Measurements from ENCODE around the gene PDCD4.

Gene PDCD4

DNA sequence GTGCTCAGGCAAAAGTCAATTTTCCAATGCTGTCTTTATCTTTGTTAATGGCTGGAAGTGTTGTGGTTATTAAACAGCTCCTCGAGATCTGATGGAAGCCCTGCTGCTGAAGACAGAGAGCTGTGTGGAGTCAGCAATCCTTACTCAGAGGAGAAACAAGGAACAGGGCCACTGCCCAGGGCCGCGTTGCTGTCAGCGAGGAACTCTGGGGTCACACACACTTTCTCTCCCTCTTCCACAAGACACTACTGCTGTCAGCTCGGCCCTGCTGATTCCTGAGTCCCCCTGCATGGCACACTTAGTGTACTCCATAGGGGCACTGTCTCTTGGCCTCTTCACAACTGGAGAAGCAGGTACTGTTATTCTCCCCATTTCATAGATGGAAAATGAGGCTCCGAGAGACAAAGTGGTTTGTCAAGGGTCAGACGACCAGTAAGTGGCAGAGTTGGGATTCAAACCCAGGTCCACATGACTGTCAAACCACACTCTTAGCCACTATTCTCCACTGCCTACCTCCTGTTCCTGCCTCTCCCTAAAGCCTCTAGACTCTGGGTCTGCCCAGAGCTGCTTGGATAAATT, 29.3 kb upstream of the PDCD4 start:
- DNase-seq (ENCODE audit: low read depth) = no peak

DNA sequence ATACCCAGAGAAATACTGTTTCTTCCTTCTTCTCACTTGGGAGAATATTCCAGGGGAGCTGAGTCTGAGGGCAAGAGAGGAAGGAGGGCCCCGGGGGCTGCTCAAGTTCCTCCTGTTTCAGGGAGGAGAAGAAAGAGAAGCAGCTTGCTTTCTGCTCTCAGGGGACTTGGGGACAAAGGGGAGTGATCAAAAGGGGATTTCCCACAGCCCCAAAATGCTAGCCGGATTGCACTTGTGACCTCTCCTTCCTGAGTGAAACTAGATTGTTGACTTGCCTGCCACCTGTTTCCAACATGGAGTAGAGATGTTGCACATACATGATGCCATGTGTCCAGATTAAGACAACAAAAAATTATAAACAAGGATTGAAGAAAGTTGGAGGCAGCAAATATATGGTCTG, 28.7 kb upstream of the PDCD4 start:
- DNase-seq (ENCODE audit: low read depth) = no peak

DNA sequence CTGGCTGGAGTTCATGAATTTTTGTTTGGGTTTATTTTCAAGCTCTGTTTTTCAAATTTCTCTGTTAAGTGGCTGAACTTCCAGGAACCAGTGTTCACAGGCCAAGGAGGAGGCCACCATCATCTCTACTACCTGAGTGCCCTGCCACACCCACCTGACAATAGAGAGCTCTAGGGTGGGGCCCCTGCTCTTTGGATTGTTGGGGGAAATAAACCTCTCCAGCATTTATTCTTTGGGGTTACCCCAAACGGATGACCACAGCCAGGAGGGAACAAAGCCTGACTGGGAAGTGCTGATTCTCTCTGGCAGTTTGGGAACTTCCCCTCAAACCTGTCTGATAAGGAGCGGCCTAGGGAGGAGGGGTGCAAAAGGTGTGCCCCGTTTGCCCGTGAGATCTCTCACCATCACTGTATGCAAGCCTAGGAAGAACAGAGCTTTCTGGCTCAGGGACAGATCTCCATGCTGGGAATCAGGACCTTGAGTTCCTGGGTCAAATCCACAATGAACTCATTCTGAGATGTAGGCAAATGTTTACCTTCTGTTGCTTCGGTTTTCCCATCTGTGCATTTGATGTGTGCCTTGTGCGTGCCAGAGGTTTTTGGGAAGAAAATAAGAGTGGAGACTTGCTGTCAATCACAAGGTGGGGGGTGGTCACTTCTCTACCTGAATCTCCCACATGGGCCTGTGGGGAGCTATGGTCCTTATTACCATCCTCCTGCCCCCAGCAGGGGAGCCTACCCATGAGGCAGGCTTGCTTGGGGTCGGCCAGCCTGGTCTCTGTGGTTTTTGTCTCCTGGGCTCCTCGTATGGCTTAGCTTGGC, 27.7 kb upstream of the PDCD4 start:
- DNase-seq (ENCODE audit: low read depth) = no peak

DNA sequence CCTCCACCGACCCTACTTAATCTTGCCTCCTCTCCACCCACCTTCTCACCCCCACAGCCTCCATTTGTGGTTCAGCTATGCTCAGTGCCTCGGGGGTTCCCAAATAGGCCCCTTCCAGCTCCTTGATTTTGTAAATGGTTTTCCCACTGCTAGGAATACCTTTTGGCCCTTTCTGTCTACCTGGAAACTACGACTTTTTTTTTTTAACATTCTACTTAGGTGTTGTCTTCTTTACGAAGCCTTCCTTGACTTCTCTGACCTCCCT, 27.2 kb upstream of the PDCD4 start:
- DNase-seq (ENCODE audit: low read depth) = no peak

DNA sequence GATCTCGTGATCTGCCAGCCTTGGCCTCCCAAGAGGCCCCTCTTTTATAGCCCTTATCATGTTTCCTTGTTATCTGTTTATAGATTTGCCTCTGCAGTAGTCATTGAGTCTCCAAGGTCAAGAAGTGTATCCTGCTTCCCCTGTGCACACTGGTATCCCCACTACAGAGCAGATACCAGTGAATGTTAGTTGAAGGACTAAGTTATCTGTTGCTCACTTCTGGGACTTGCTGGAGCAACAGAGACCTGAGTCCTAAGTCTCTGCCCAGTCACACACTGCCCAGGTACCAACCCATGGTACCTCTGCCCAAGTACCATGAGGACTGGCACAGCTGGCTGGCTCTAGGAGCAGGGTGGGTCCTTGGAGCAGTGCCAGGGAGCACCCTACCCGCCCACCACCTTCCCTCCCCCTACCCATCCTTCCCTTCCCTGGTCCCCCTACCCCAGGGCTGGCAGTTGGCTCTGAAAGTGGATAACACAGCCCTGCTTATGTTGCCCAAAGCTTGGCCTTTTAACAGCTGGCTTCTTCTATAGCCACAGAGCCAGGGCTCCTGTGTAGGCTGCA, 26.5 kb upstream of the PDCD4 start:
- no peak for DNase-seq (ENCODE audit: low read depth)

- no peak for DNase-seq (ENCODE audit: low read depth)
Observed at GRCh38 chr10:110845756-110846620, 25.7 kb upstream of the PDCD4 start.

- DNase-seq (ENCODE audit: low read depth) = no peak
Observed at GRCh38 chr10:110847374-110847773, 24.4 kb upstream of the PDCD4 start.

- DNase-seq (ENCODE audit: low read depth) = no peak
Observed at GRCh38 chr10:110848106-110848505, 23.6 kb upstream of the PDCD4 start.

DNA sequence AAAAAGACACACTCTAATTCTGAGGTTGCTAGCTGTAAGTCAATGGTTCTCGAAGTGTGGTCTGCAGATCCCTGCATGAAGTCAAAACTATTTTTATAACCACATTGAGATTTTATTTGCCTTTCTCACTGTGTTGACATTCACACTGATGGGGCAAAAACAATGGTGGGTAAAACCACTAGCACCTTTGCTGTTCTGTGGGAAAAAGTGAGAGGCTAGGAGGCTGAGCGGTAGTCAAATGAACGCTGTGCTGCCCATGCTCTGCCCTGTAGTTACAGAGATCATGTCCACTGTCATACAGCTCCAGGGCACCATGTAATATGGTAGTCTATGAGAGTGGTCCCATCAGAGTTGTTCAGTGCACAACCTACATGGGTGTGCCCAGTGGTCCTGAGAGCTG, 21.6 kb upstream of the PDCD4 start:
- no peak for DNase-seq (ENCODE audit: low read depth)

DNA sequence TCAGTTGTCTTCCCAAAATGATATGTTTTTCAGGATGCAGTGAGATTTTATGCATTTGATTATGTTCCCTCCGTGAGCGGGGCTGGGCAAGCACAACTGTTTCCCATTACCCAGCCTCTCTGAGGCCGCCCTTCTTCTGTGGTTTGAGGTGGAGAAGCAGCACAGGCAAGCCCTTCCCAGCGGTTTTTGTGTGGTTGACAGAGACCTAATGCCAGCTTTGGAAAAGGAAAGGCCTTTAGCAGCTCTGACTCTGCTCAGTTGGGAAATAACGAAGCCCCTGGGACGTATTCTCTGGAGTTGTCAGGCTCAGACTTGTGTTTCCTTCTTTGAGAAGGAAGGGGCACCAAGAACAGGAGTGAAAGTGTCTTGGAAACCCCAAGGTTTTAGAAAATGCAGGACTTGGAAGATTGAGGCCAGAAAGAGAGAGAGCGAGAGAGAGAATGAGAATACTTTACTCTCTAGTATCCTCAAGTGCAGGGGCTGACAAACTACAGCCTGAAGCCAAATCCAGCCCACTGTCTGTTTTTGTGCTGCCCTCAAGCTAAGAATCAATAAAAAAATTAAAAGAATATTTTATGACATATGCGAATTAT, 20.6 kb upstream of the PDCD4 start:
- DNase-seq (ENCODE audit: low read depth) = no peak

- DNase-seq (ENCODE audit: low read depth) = no peak
Observed at GRCh38 chr10:110852255-110852896, 19.4 kb upstream of the PDCD4 start.

- no peak for DNase-seq (ENCODE audit: low read depth)
Observed at GRCh38 chr10:110852947-110853346, 18.8 kb upstream of the PDCD4 start.

- DNase-seq (ENCODE audit: low read depth) = no peak
Observed at GRCh38 chr10:110853921-110854605, 17.7 kb upstream of the PDCD4 start.

DNA sequence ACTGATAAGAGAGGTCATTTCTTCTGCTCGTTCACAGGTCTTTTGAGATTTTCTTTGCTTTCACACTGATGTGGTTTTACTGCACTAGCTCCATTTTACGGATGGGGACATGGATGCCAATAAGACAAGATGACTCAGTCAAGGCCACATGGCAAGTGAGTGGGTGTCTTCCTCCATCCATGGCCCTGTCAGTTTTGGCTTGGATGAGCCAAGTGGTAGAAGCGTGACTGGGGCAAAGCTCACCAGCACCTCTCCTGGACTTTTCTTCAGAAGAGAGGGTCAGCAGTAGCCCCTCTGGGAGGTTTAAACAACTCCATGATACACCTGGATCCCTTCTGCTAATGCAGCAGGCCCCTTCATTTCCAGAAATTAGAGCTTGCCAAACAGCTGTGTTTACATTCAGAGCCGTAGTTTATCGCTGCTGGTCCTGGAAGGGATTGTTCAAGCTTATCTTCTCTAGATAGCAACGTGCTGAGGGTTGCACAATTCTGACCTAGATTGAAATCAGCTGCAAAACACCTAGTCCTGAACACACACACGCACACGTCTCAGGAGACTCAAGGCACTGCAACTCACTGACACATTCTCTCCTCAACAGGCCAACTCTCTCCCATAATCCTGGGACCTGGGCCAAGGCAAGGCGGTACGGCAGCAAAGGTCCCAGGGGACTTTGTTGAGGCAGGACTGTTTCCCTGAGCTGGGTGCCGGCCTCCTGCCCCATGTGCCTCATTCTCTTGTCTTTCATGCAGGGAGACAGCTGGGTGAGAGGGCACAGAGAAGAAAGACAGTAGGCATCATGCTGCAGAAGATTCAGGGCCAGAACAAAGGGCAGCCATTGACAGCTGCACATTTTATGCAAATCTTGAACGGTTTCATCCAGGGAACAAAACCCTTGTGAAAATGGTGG, 14.2 kb upstream of the PDCD4 start:
- DNase-seq (ENCODE audit: low read depth) = no peak

- no peak for DNase-seq (ENCODE audit: low read depth)
Observed at GRCh38 chr10:110858297-110858934, 13.3 kb upstream of the PDCD4 start.

DNA sequence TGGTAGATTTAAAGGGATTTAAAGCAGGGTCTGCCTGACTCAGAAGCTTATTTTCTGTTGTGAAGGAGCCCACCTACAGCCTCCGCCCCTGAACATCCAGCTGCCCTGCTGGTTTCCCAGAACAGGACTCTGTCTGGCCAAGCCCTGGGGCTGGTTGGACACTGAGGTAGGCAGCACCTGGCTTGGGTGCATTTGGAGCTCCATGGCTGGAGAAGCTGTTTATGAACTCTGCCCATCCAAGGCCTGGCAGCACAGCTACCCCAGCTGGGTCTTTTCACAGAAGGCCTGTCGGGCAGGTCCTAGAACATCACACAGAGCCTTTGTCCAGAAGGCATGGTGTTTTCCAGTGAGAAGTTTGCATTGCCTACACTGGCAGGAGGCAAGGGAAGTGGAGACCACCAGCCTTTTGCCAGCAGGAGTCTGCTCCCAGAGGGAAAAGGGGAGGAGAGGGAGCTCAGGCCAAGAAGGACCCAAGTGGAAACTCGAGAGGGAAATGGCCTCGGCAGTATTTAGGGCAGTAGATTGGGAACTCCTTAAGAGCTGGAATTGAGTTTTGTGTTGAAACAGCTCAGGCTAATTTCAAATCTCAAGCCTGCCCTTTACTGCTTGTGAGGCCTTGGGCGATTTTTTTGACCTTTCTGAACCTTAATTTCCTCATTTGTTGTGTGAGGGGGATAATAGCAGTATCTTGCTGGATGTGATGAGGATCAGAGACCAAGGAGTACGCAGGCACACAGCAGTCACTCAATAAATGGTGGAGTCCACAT, 12.3 kb upstream of the PDCD4 start:
- no peak for DNase-seq (ENCODE audit: low read depth)

GRCh38 chr10:110859973-110860376, 11.8 kb upstream of the PDCD4 start:
- DNase-seq (ENCODE audit: low read depth) = no peak

DNA sequence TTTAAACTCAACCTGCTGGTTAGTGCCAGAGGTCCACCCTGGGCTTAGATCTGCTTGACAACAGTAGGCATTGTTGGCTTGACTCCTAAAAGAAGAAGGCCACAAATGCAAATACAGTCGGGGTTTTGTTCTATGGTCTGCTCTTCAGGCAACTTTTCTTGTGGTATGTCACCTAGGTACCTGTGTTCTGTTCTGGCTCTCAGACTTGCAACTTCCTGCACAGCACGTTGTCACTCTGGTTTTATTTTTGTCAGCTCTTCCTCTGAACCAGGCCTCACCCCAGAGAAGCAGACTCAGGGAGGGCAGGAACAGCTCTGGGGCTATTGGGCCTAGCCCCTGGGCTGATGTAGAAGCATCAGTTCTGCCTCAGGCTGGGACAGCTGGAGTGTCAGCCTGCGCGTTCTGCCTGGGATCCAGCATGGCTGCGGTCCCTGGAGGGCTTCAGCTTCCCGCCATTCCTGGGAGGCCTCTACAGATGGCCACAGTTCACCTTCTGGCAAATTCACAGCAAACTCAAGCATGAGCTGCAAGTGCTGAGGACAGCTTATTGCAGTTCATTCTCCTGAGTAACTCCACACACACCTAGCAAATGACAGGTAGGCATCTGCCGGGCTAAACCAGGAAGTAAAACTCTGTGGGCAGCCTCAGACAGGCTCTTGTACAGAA, 11.0 kb upstream of the PDCD4 start:
- peak; percentile 40 for DNase-seq (ENCODE audit: low read depth)

Data from activated T-helper 1 cell treated with Interleukin-2 at 50 U/mL for 16 hours (primary cell).